Endothelial cell of umbilical vein (primary cell): ENCODE results near the gene MBD6. TPM values are rescaled to one million over a fixed set of nuclear protein-coding genes. Genes with fewer than 3 reads are reported as not detected.
"Not testable (repeated sequence)": the region's sequence is repeated elsewhere in the genome, so short reads cannot be mapped to it uniquely, and the experiment has no call there.

Source experiments
- BruUV-seq: library from RNA; stranded (reverse); fragments of 400-500 nt; replicated peaks from 2 replicates; lab custom pipeline; 2021; lab: Mats Ljungman, UMichigan
- CTCF ChIA-PET: fragments of 300-600, 350-600 bp; sonication (Branson Sonifier 250); formaldehyde crosslinking; loops from one replicate; lab custom pipeline; 2021; ENCODE audit warnings: antibody characterized with exemption, inconsistent platforms; lab: Charles Lee
- POLR2A ChIA-PET: fragments of 300-600, 350-600 bp; sonication (Branson Sonifier 250); formaldehyde crosslinking; loops from one replicate; lab custom pipeline; 2021; ENCODE audit warnings: antibody characterized with exemption, inconsistent platforms; lab: Charles Lee
- DNase-seq: peaks from one replicate; pipeline ENCODE4 v3.0.0-alpha.2; 2011; ENCODE audit warnings: low read depth, low spot score
- FAIRE-seq: peaks from 2 replicates; lab custom pipeline; 2011; peaks lifted over from hg19 to GRCh38; lab: Jason Lieb, UNC
- H2AFZ ChIP-seq: 2 replicates; pipeline ENCODE4 v1.6.0; 2012; ENCODE audit warnings: low read depth, low read length, control low read depth, inconsistent platforms
- H3K27ac ChIP-seq: 2 replicates; pipeline ENCODE4 v1.5.1; 2011; ENCODE audit warnings: low read depth, mild to moderate bottlenecking, control low read depth, low read length, moderate library complexity; ENCODE audit not compliant: insufficient read depth
- H3K27me3 ChIP-seq, 2 experiments: 2 replicates each; pipeline versions ENCODE4 v1.6.0 to v1.6.1; 2011; ENCODE audit warnings: low read length in 2 of 2, mixed read lengths in 1 of 2; ENCODE audit not compliant: control insufficient read depth in 2 of 2, insufficient read depth in 2 of 2
- H3K36me3 ChIP-seq, 2 experiments: 2 replicates in 1 of 2; 3 replicates in 1 of 2; pipeline ENCODE4 v1.5.1; 2011; ENCODE audit warnings: low read length in 2 of 2, mild to moderate bottlenecking in 1 of 2, moderate library complexity in 1 of 2; ENCODE audit not compliant: control insufficient read depth in 2 of 2, insufficient read depth in 2 of 2; ENCODE audit errors: extremely low read depth in 1 of 2
- H3K4me1 ChIP-seq: 3 replicates; pipeline ENCODE4 v1.5.1; 2011; ENCODE audit warnings: mild to moderate bottlenecking, low read length; ENCODE audit not compliant: control insufficient read depth, insufficient read depth; ENCODE audit errors: extremely low read depth
- H3K4me2 ChIP-seq: 2 replicates; pipeline ENCODE4 v1.6.1; 2011; ENCODE audit warnings: low read length, control low read depth, mixed read lengths; ENCODE audit not compliant: insufficient read depth
- H3K4me3 ChIP-seq, 3 experiments: fragments of 200-600 bp in 1 of 3; sonication (generic), shearing (Covaris generic) in 1 of 3; replicated peaks in 1 of 3; 2 replicates each; pipeline ENCODE4 v1.5.1; 2011 to 2016; ENCODE audit warnings: control low read depth in 3 of 3, low read length in 3 of 3, mild to moderate bottlenecking in 2 of 3, inconsistent platforms in 1 of 3, low read depth in 1 of 3, moderate library complexity in 1 of 3; ENCODE audit not compliant: insufficient read depth in 1 of 3
- H3K79me2 ChIP-seq: 2 replicates; pipeline ENCODE4 v1.6.0; 2012; ENCODE audit warnings: low read length, inconsistent platforms; ENCODE audit not compliant: control insufficient read depth, insufficient read depth
- H3K9ac ChIP-seq: replicated peaks from 2 replicates; pipeline ENCODE3; 2011; ENCODE audit warnings: low read length, control low read depth; ENCODE audit not compliant: insufficient read depth; ENCODE audit errors: extremely low read depth
- H3K9me1 ChIP-seq: replicated peaks from 3 replicates; pipeline ENCODE4 v1.6.0; 2011; ENCODE audit warnings: mild to moderate bottlenecking, low read length; ENCODE audit not compliant: control insufficient read depth, insufficient read depth; ENCODE audit errors: extremely low read depth
- H3K9me3 ChIP-seq: replicated peaks from 2 replicates; pipeline ENCODE4 v1.5.1; 2012; ENCODE audit warnings: low read length, inconsistent platforms; ENCODE audit not compliant: control insufficient read depth, insufficient read depth
- H4K20me1 ChIP-seq: replicated peaks from 2 replicates; pipeline ENCODE3; 2011; ENCODE audit warnings: mild to moderate bottlenecking, low read length; ENCODE audit not compliant: control insufficient read depth, insufficient read depth; ENCODE audit errors: extremely low read depth
- MAX ChIP-seq: IDR thresholded peaks from 2 replicates; pipeline ENCODE4 v1.6.1; 2011; ENCODE audit not compliant: insufficient read depth, insufficient read length
- dilution Hi-C: fragments of 300-500 bp; cut with MboI; formaldehyde crosslinking; loops from one replicate; pipeline ENCODE4 v1.15.0; 2019; ENCODE audit warnings: low sequenced_read_pairs; ENCODE audit not compliant: extremely low pct_ligation_motif_present
- intact Hi-C: fragments of 100-400 bp; cut with micrococcal nuclease; formaldehyde crosslinking; loops from one replicate; pipeline ENCODE4 v1.10.0; 2022
- polyA plus RNA-seq, 4 experiments: library from polyadenylated mRNA; depleted of rRNA in 3 of 4; stranded (reverse) in 3 of 4; unstranded in 1 of 4; fragments of >200 nt; gene quantifications; 2 replicates each; pipeline versions ENCODE4 v1.2.1 to v1.2.3, GENCODE V29; 2011 to 2012; ENCODE audit warnings: missing spikeins in 1 of 4
- total RNA-seq: library from RNA; stranded (reverse); gene quantifications from 2 replicates; pipeline ENCODE4 v1.2.3, GENCODE V29; 2021

The MBD6 gene
- total and polyA plus RNA-seq, 2 donors (not counting 3 experiments of a cell fraction or from before 2014, with no cell fraction given) = 10.6 to 95.2 TPM

DNA sequence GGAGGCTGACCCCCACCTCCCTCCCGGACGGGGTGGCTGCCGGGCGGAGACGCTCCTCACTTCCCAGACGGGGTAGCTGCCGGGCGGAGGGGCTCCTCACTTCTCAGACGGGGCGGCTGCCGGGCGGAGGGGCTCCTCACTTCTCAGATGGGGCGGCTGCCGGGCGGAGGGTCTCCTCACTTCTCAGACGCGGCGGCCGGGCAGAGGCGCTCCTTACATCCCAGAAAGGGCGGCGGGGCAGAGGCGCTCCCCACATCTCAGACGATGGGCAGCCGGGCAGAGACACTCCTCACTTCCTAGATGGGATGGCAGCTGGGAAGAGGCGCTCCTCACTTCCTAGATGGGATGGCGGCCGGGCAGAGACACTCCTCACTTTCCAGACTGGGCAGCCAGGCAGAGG lies 14.8 kb upstream of the MBD6 start:
- H3K36me3 ChIP-seq = peaks cover 16 to 31% of the 10 kb centered on the region in 2 experiments
- H4K20me1 ChIP-seq, FAIRE-seq, H3K4me2 ChIP-seq, H3K9me3 ChIP-seq, H3K4me3 ChIP-seq, dilution Hi-C loops, H2AFZ ChIP-seq, H3K9me1 ChIP-seq, intact Hi-C loops, H3K4me1 ChIP-seq, DNase-seq, CTCF ChIA-PET, H3K79me2 ChIP-seq, POLR2A ChIA-PET, H3K27ac ChIP-seq, H3K9ac ChIP-seq, H3K27me3 ChIP-seq, BruUV-seq: not testable (repeated sequence)

- Histone ChIP-seq H3K4me3 (no peak overlapping the region), H3K27me3 (no peaks in the 10 kb centered on the region), H3K4me2 (no peak overlapping the region), H3K9ac (no peak overlapping the region), H3K79me2 (no peaks in the 10 kb centered on the region), H3K27ac (no peak overlapping the region), H3K9me1 (no peaks in the 10 kb centered on the region), H2AFZ (no peak overlapping the region), H3K36me3 (peaks cover 33 to 37% of the 10 kb centered on the region in 2 experiments), H4K20me1 (no peaks in the 10 kb centered on the region), H3K9me3 (no peaks in the 10 kb centered on the region), H3K4me1 (no peaks in the 10 kb centered on the region)
- dilution Hi-C loops = no loop called here
- no peak for TF ChIP-seq MAX
- FAIRE-seq (no peak), DNase-seq (no peak)
- intact Hi-C loops = no loop called here
- ChIA-PET POLR2A (no interaction called here), CTCF (no interaction called here)
- BruUV-seq = no TSS peak
Measured at GRCh38 chr12:57511161-57511560, 11.5 kb upstream of the MBD6 start.
